Left ventricle myocardium inferior (tissue), 1 donor: ENCODE data around the gene CCDC40. TPM values are rescaled to one million over a fixed set of nuclear protein-coding genes. Genes with fewer than 3 reads are reported as not detected.
"Not testable (repeated sequence)": the region's sequence is repeated elsewhere in the genome, so short reads cannot be mapped to it uniquely, and the experiment has no call there.

Source experiments
- DNase-seq: peaks from one replicate; pipeline ENCODE4 v3.0.0-alpha.2; 2020
- H3K27ac ChIP-seq: fragments of 200-600 bp; replicated peaks from 2 replicates; pipeline ENCODE4 v1.8.0; 2021
- H3K27me3 ChIP-seq: fragments of 200-600 bp; 2 replicates; pipeline ENCODE4 v1.8.0; 2021; ENCODE audit warnings: low read depth
- H3K36me3 ChIP-seq: fragments of 200-600 bp; 2 replicates; pipeline ENCODE4 v1.8.0; 2021
- H3K4me1 ChIP-seq: fragments of 200-600 bp; 2 replicates; pipeline ENCODE4 v1.8.0; 2021
- H3K4me3 ChIP-seq: fragments of 200-600 bp; 2 replicates; pipeline ENCODE4 v1.8.0; 2021; ENCODE audit warnings: mild to moderate bottlenecking, moderate library complexity
- H3K9me3 ChIP-seq: fragments of 200-600 bp; replicated peaks from 2 replicates; pipeline ENCODE4 v1.8.0; 2021
- CTCF ChIP-seq: fragments of 200-600 bp; IDR thresholded peaks from 2 replicates; pipeline ENCODE4 v1.8.0; 2021; ENCODE audit warnings: antibody characterized with exemption, mild to moderate bottlenecking, borderline replicate concordance
- intact Hi-C: fragments of 100-400 bp; cut with micrococcal nuclease; formaldehyde crosslinking; loops from one replicate; pipeline ENCODE4 v1.11.0; 2022
- total RNA-seq: library from RNA; stranded (reverse); fragmentation: NEBNext Ultra II Directional; extraction: Animal tissue kit (Norgen Biotek cat#: 25700); gene quantifications from one replicate; pipeline ENCODE4 v1.2.1, GENCODE V29; 2021
- donor health status: DM: no; HTN: yes; CAD: no; lungs with severe emphysema.

CCDC40 gene
- total RNA-seq, 1 donor from 2014 or later: 7.7 TPM

GRCh38 chr17:80043963-80044362 is 7.5 kb downstream of the CCDC40 start:
- H3K4me3 ChIP-seq: no peak overlapping the region
- peaks cover 6% of the 10 kb centered on the region for H3K9me3 ChIP-seq
- H3K36me3 ChIP-seq: peaks cover 36% of the 10 kb centered on the region
- H3K27me3 ChIP-seq: no peaks in the 10 kb centered on the region
- no peak for DNase-seq
- no peaks in the 10 kb centered on the region for H3K4me1 ChIP-seq
- H3K27ac ChIP-seq: no peak overlapping the region
- intact Hi-C loops: no loop called here
- no peak for TF ChIP-seq CTCF

GRCh38 chr17:80045703-80046102 is 9.3 kb downstream of the CCDC40 start:
- intact Hi-C loops: no loop called here
- Histone ChIP-seq H3K27me3 (no peaks in the 10 kb centered on the region), H3K9me3 (peaks cover 6% of the 10 kb centered on the region), H3K4me1 (no peaks in the 10 kb centered on the region), H3K27ac (no peak overlapping the region), H3K4me3 (no peak overlapping the region), H3K36me3 (peaks cover 47% of the 10 kb centered on the region)
- TF ChIP-seq CTCF: no peak
- no peak for DNase-seq

- intact Hi-C loops, H3K9me3 ChIP-seq, H3K27me3 ChIP-seq, H3K27ac ChIP-seq, DNase-seq, H3K4me3 ChIP-seq, H3K4me1 ChIP-seq: not testable (repeated sequence)
- H3K36me3 ChIP-seq: peaks cover 41% of the 10 kb centered on the region
These were observed 10.3 kb downstream of the CCDC40 start for GRCh38 chr17:80046709-80047108.

GRCh38 chr17:80047176-80047575 is 10.7 kb downstream of the CCDC40 start:
- H3K27ac ChIP-seq: no peak overlapping the region
- intact Hi-C loops: no loop called here
- peaks cover 5% of the 10 kb centered on the region for H3K9me3 ChIP-seq
- no peak for TF ChIP-seq CTCF
- no peak for DNase-seq
- H3K36me3 ChIP-seq: peaks cover 39% of the 10 kb centered on the region
- no peaks in the 10 kb centered on the region for H3K27me3 ChIP-seq
- H3K4me3 ChIP-seq: no peak overlapping the region
- no peaks in the 10 kb centered on the region for H3K4me1 ChIP-seq

- H3K36me3 ChIP-seq: peaks cover 25% of the 10 kb centered on the region
- H3K27ac ChIP-seq: no peak overlapping the region
- peaks cover 4% of the 10 kb centered on the region for H3K4me1 ChIP-seq
- intact Hi-C loops: no loop called here
- DNase-seq: no peak
- no peaks in the 10 kb centered on the region for H3K9me3 ChIP-seq
- TF ChIP-seq CTCF: no peak
- H3K27me3 ChIP-seq: no peaks in the 10 kb centered on the region
- H3K4me3 ChIP-seq: no peak overlapping the region
These were observed 13.5 kb downstream of the CCDC40 start for GRCh38 chr17:80049986-80050385.

GRCh38 chr17:80050706-80051105 is 14.3 kb downstream of the CCDC40 start:
- H3K4me3 ChIP-seq: no peak overlapping the region
- no peak for DNase-seq
- intact Hi-C loops: no loop called here
- H3K4me1 ChIP-seq: peaks cover 4% of the 10 kb centered on the region
- no peaks in the 10 kb centered on the region for H3K27me3 ChIP-seq
- no peak overlapping the region for H3K27ac ChIP-seq
- H3K9me3 ChIP-seq: no peaks in the 10 kb centered on the region
- TF ChIP-seq CTCF: no peak
- H3K36me3 ChIP-seq: peaks cover 25% of the 10 kb centered on the region
